Karpas-422 (cell line): Measurements from ENCODE around the gene CHN2. TPM values are rescaled to one million over a fixed set of nuclear protein-coding genes. Genes with fewer than 3 reads are reported as not detected.

ENCODE experiments used
- DNase-seq: peaks from one replicate; pipeline ENCODE4 v3.0.0-alpha.2; 2015
- H2AFZ ChIP-seq: fragments of 200-600 bp; sonication (generic); 2 replicates; pipeline ENCODE4 v1.6.1; 2014; ENCODE audit warnings: antibody characterized with exemption, low read length, mixed read lengths
- H3K27ac ChIP-seq: fragments of 200-600 bp; sonication (generic); 2 replicates; pipeline ENCODE4 v1.5.1; 2014; ENCODE audit warnings: mild to moderate bottlenecking, low read length, moderate library complexity
- H3K27me3 ChIP-seq: fragments of 200-600 bp; sonication (generic); 2 replicates; pipeline ENCODE4 v1.6.1; 2014; ENCODE audit warnings: low read length, mixed read lengths
- H3K36me3 ChIP-seq: fragments of 200-600 bp; sonication (generic); 2 replicates; pipeline ENCODE4 v1.6.1; 2014; ENCODE audit warnings: low read length, mixed read lengths; ENCODE audit not compliant: insufficient read depth
- H3K4me1 ChIP-seq: fragments of 200-600 bp; sonication (generic); 2 replicates; pipeline ENCODE4 v1.6.1; 2014; ENCODE audit warnings: mild to moderate bottlenecking, low read length, mixed read lengths
- H3K4me2 ChIP-seq: fragments of 200-600 bp; sonication (generic); 2 replicates; pipeline ENCODE4 v1.6.1; 2014; ENCODE audit warnings: low read length, low read depth, mild to moderate bottlenecking; ENCODE audit not compliant: poor library complexity, severe bottlenecking
- H3K4me3 ChIP-seq: fragments of 200-600 bp; sonication (generic); 2 replicates; pipeline ENCODE4 v1.5.1; 2014; ENCODE audit warnings: mild to moderate bottlenecking, antibody characterized with exemption, low read length, mixed read lengths
- H3K79me2 ChIP-seq: fragments of 200-600 bp; sonication (generic); 2 replicates; pipeline ENCODE4 v1.6.1; 2014; ENCODE audit warnings: mild to moderate bottlenecking, low read length, mixed read lengths
- H3K9ac ChIP-seq: fragments of 200-600 bp; sonication (generic); 2 replicates; pipeline ENCODE4 v1.6.0; 2014; ENCODE audit warnings: low read length
- H3K9me2 ChIP-seq: fragments of 200-600 bp; sonication (generic), shearing (Covaris generic); replicated peaks from 2 replicates; pipeline ENCODE4 v1.6.0; 2014; ENCODE audit warnings: mild to moderate bottlenecking, low read length, moderate library complexity; ENCODE audit not compliant: insufficient read depth
- H3K9me3 ChIP-seq: fragments of 300-700, 200-600 bp; sonication (generic); 2 replicates; pipeline ENCODE4 v1.6.1; 2014; ENCODE audit warnings: low read length, mixed read lengths
- H4K20me1 ChIP-seq: fragments of 200-600 bp; sonication (generic); 2 replicates; pipeline ENCODE4 v1.6.1; 2014; ENCODE audit warnings: mild to moderate bottlenecking, antibody characterized with exemption, low read length, low read depth; ENCODE audit not compliant: insufficient read depth
- total RNA-seq: library from RNA; depleted of rRNA; stranded (reverse); fragments of >200 nt; shearing (Covaris generic); gene quantifications from 2 replicates; pipeline ENCODE4 v1.2.3, GENCODE V29; 2014; ENCODE audit warnings: low replicate concordance; rRNA removed

The CHN2 gene
- 3.3 and 9.1 TPM in 2 replicates for total RNA-seq

DNA sequence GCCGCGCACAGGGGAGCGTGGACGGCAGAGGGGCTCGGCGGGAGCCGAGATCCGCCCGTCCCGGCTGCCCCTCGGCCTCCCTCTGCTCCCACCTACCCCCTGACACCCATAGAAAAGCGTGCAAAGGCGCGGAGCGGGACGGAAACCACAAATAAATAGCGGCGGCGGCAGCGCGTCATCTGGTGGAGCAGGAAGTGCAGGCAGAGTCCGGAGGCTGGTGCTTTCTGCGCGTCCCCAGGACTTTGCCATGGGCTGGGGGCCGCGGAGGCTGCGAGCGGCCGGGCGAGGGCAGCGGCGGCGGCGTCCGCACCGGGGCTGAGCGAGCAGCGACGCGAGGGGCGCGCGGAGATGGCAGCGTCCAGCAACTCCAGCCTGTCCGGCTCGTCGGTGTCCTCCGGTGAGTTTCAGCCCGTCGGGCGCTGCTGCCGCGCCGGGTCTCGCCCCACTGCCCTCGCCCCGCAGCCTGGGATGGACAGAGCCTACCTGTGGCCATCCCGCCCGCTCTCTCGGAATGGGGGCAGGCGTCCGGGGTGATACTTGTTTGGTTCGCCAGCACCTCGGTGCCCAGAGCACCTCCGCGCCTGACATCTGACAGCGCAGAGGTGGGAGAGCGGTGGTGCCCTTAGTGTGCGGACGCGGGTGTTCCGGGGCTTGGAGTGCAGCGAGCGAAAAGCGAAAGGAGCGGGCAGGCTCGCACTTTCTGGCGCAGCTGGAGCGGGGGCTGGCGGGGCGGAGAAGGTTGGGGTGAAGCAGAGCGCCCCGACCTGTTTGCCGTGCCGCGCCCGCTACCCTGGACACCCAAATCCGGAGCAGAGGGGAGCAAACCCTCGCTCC is at the start of gene CHN2:
CHN2 (plus strand) TSS at position 182 of the 834 bp plus-strand sequence.
- peaks cover 61% of the 10 kb centered on the region for H3K4me1 ChIP-seq
- H4K20me1 ChIP-seq: no peaks in the 10 kb centered on the region
- H3K27ac ChIP-seq: no peak within 1 kb of the TSS
- H3K9me3 ChIP-seq: no peaks in the 10 kb centered on the region
- no peaks in the 10 kb centered on the region for H3K36me3 ChIP-seq
- no peak for DNase-seq
- no peaks in the 10 kb centered on the region for H3K27me3 ChIP-seq
- no peaks in the 10 kb centered on the region for H3K9me2 ChIP-seq
- H3K4me3 ChIP-seq: no peak within 1 kb of the TSS
- H3K9ac ChIP-seq: no peak within 1 kb of the TSS
- no peaks in the 10 kb centered on the region for H3K79me2 ChIP-seq
- peak within 1 kb of the TSS; percentile 4 for H3K4me2 ChIP-seq
- no peak within 1 kb of the TSS for H2AFZ ChIP-seq

- no peaks in the 10 kb centered on the region for H3K79me2 ChIP-seq
- no peak overlapping the region for H2AFZ ChIP-seq
- no peak overlapping the region for H3K4me3 ChIP-seq
- no peak overlapping the region for H3K9ac ChIP-seq
- no peaks in the 10 kb centered on the region for H3K9me3 ChIP-seq
- no peak overlapping the region for H3K4me2 ChIP-seq
- H3K27me3 ChIP-seq: no peaks in the 10 kb centered on the region
- no peaks in the 10 kb centered on the region for H3K9me2 ChIP-seq
- no peaks in the 10 kb centered on the region for H3K36me3 ChIP-seq
- H3K4me1 ChIP-seq: peaks cover 9% of the 10 kb centered on the region
- DNase-seq: no peak
- H4K20me1 ChIP-seq: no peaks in the 10 kb centered on the region
- H3K27ac ChIP-seq: no peak overlapping the region
These were observed 49.0 kb upstream of the CHN2 start for GRCh38 chr7:29145553-29146056.

GRCh38 chr7:29146057-29146706 is 48.4 kb upstream of the CHN2 start, which contains the start of gene CPVL:
CPVL (minus strand) TSS chr7:29146537; CDS start chr7:29121061, 25,476 bp downstream.
- no peak within 1 kb of the TSS for H3K27ac ChIP-seq
- H3K9me2 ChIP-seq: no peaks in the 10 kb centered on the region
- H3K4me1 ChIP-seq: peaks cover 9% of the 10 kb centered on the region
- H4K20me1 ChIP-seq: no peaks in the 10 kb centered on the region
- H2AFZ ChIP-seq: no peak within 1 kb of the TSS
- no peaks in the 10 kb centered on the region for H3K27me3 ChIP-seq
- no peak within 1 kb of the TSS for H3K4me2 ChIP-seq
- no peaks in the 10 kb centered on the region for H3K36me3 ChIP-seq
- H3K9ac ChIP-seq: no peak within 1 kb of the TSS
- H3K9me3 ChIP-seq: no peaks in the 10 kb centered on the region
- no peak for DNase-seq
- no peak within 1 kb of the TSS for H3K4me3 ChIP-seq
- no peaks in the 10 kb centered on the region for H3K79me2 ChIP-seq

DNA sequence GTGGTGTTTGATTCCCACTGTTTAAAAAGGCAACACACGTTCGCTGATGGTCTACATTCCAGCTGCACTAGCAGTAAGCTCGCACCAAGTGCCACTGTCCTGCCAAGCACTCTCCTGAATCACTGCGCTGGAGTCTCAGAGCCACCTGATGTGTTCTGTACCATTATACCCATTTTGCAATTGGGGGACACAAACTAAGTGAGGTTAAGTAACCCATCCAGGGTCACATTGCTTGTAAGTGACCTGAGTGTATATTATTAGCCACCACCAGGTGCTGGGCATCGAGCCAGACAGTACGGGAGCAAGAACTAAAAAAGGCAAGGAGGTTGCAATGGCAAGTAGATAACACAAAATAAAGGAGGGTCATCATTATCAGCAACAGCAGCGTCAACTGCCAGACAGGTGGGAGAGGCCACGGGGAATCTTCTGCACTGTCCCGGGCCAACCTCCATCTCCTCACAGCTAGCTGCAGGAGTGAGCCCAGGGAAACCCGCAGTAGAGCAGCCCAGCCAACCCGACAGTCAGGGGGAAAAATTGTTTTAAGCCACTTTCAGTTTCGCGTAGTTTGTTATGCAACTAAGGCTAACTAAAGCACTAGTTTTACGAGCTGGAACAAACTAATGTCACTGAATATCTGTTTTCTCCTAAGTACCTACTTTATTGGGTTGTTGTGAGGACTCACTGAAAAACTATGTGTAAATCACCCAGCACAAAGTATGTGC is 47.5 kb upstream of the CHN2 start:
- H4K20me1 ChIP-seq: no peaks in the 10 kb centered on the region
- H3K36me3 ChIP-seq: no peaks in the 10 kb centered on the region
- no peak for DNase-seq
- H3K27ac ChIP-seq: no peak overlapping the region
- no peak overlapping the region for H3K4me3 ChIP-seq
- H2AFZ ChIP-seq: no peak overlapping the region
- H3K9me3 ChIP-seq: no peaks in the 10 kb centered on the region
- no peaks in the 10 kb centered on the region for H3K79me2 ChIP-seq
- H3K4me2 ChIP-seq: no peak overlapping the region
- H3K27me3 ChIP-seq: no peaks in the 10 kb centered on the region
- H3K9ac ChIP-seq: no peak overlapping the region
- no peaks in the 10 kb centered on the region for H3K9me2 ChIP-seq
- H3K4me1 ChIP-seq: peaks cover 9% of the 10 kb centered on the region

DNA sequence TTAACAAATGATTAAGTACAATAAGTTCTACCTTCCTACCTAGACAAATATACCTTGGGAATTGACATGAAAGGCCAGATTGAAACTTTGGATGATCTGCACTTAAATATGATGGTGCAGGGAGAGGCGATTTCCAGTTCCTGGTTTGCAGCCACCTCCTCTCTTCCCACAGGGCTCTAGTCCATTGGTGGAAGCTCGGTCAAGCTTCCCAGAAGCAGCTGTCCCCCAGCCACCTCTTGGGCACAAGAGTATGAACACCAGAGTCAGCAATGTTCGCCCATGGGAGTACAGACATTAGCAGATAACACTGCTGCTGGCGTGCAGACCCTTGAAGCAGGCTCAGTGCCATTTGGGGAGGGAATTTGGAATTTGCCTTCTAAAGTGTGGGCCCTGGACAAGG is 46.8 kb upstream of the CHN2 start:
- no peaks in the 10 kb centered on the region for H3K79me2 ChIP-seq

GRCh38 chr7:29149036-29149435 is 45.5 kb upstream of the CHN2 start:
- Histone ChIP-seq H3K9ac (no peak overlapping the region), H3K4me2 (no peak overlapping the region), H3K36me3 (no peaks in the 10 kb centered on the region), H4K20me1 (no peaks in the 10 kb centered on the region), H3K4me1 (peaks cover 9% of the 10 kb centered on the region), H3K4me3 (no peak overlapping the region), H2AFZ (no peak overlapping the region), H3K27ac (no peak overlapping the region), H3K9me3 (no peaks in the 10 kb centered on the region), H3K79me2 (no peaks in the 10 kb centered on the region), H3K27me3 (no peaks in the 10 kb centered on the region), H3K9me2 (no peaks in the 10 kb centered on the region)
- no peak for DNase-seq

More for the DNA sequence above, 46.8 kb upstream of the CHN2 start:
- H3K4me1 ChIP-seq: peaks cover 9% of the 10 kb centered on the region
- no peaks in the 10 kb centered on the region for H3K9me2 ChIP-seq
- no peak overlapping the region for H3K9ac ChIP-seq
- H3K9me3 ChIP-seq: no peaks in the 10 kb centered on the region
- H3K4me3 ChIP-seq: no peak overlapping the region
- no peak overlapping the region for H2AFZ ChIP-seq
- H3K4me2 ChIP-seq: no peak overlapping the region
- H3K27ac ChIP-seq: no peak overlapping the region
- H4K20me1 ChIP-seq: no peaks in the 10 kb centered on the region
- H3K36me3 ChIP-seq: no peaks in the 10 kb centered on the region
- H3K27me3 ChIP-seq: no peaks in the 10 kb centered on the region
- no peak for DNase-seq

GRCh38 chr7:29150856-29151255 is 43.7 kb upstream of the CHN2 start:
- Histone ChIP-seq H3K4me2 (no peak overlapping the region), H3K79me2 (no peaks in the 10 kb centered on the region), H3K27me3 (no peaks in the 10 kb centered on the region), H3K4me1 (peaks cover 9% of the 10 kb centered on the region), H3K9ac (no peak overlapping the region), H3K9me3 (no peaks in the 10 kb centered on the region), H4K20me1 (no peaks in the 10 kb centered on the region), H3K9me2 (no peaks in the 10 kb centered on the region), H2AFZ (no peak overlapping the region), H3K36me3 (no peaks in the 10 kb centered on the region), H3K4me3 (no peak overlapping the region), H3K27ac (no peak overlapping the region)
- DNase-seq: no peak

GRCh38 chr7:29154076-29154475 is 40.5 kb upstream of the CHN2 start:
- H3K9me2 ChIP-seq: no peaks in the 10 kb centered on the region
- H3K9ac ChIP-seq: no peak overlapping the region
- H3K36me3 ChIP-seq: no peaks in the 10 kb centered on the region
- H3K9me3 ChIP-seq: no peaks in the 10 kb centered on the region
- no peak for DNase-seq
- no peak overlapping the region for H3K4me3 ChIP-seq
- no peak overlapping the region for H2AFZ ChIP-seq
- no peaks in the 10 kb centered on the region for H4K20me1 ChIP-seq
- H3K4me2 ChIP-seq: no peak overlapping the region
- H3K4me1 ChIP-seq: peaks cover 18% of the 10 kb centered on the region
- H3K79me2 ChIP-seq: no peaks in the 10 kb centered on the region
- peaks cover 2% of the 10 kb centered on the region; the same call in 1 of the 2 replicates for H3K27me3 ChIP-seq
- H3K27ac ChIP-seq: no peak overlapping the region
